Right atrium auricular region (tissue), 2 donors: ENCODE measurements around the gene CASP14. TPM values are rescaled to one million over a fixed set of nuclear protein-coding genes. Genes with fewer than 3 reads are reported as not detected.

ENCODE experiments used
- DNase-seq: peaks from one replicate; pipeline ENCODE4 v3.0.0-alpha.2; 2019; ENCODE audit warnings: low spot score
- H3K27ac ChIP-seq, 2 donors: fragments of 200-600 bp; sonication (generic); 1 replicate in 1 of 2; 2 replicates in 1 of 2; pipeline ENCODE4 v1.5.1; 2016 to 2019
- H3K27me3 ChIP-seq, 2 donors: fragments of 200-600 bp; sonication (generic); one replicate each; pipeline versions ENCODE4 v1.5.1 to v1.6.0; 2017 to 2019
- H3K36me3 ChIP-seq: fragments of 200-600 bp; sonication (generic); one replicate; pipeline ENCODE4 v1.5.1; 2016
- H3K4me1 ChIP-seq, 2 donors: fragments of 200-600 bp; sonication (generic); one replicate each; pipeline versions ENCODE4 v1.5.1 to v1.6.0; 2017 to 2019
- H3K4me3 ChIP-seq, 2 donors: fragments of 200-600 bp; sonication (generic); 1 replicate in 1 of 2; 2 replicates in 1 of 2; pipeline ENCODE4 v1.5.1; 2017 to 2019; ENCODE audit warnings: mild to moderate bottlenecking in 1 of 2, moderate library complexity in 1 of 2
- H3K9me3 ChIP-seq, 2 donors: fragments of 200-600 bp; sonication (generic); one replicate each; pipeline ENCODE4 v1.5.1; 2019
- CTCF ChIP-seq, 2 donors: fragments of 200-600 bp; sonication (generic); IDR thresholded peaks; one replicate each; pipeline ENCODE4 v1.5.1; 2019; ENCODE audit warnings: antibody characterized with exemption in 2 of 2
- total RNA-seq, 2 donors: library from RNA; depleted of rRNA; stranded (reverse); fragments of >200 nt; gene quantifications; one replicate each; pipeline ENCODE4 v1.1.0, GENCODE V29; 2016

CASP14 gene
- total RNA-seq, 2 donors from 2014 or later = not detected

- DNase-seq = no peak
- H3K27me3 ChIP-seq = no peaks in the 10 kb centered on the region
- H3K4me3 ChIP-seq = no peak overlapping the region
- H3K36me3 ChIP-seq = no peaks in the 10 kb centered on the region
- H3K4me1 ChIP-seq = no peaks in the 10 kb centered on the region
- no peaks in the 10 kb centered on the region for H3K9me3 ChIP-seq
- no peak overlapping the region for H3K27ac ChIP-seq
- no peak for TF ChIP-seq CTCF (IDR thresholded peaks at IDR 0.05)
Observed at GRCh38 chr19:15037586-15037985, 11.7 kb upstream of the CASP14 start.

- Histone ChIP-seq H3K4me1 (no peaks in the 10 kb centered on the region), H3K4me3 (no peak overlapping the region), H3K27me3 (no peaks in the 10 kb centered on the region), H3K27ac (no peak overlapping the region), H3K9me3 (no peaks in the 10 kb centered on the region), H3K36me3 (no peaks in the 10 kb centered on the region)
- no peak for TF ChIP-seq CTCF (IDR thresholded peaks at IDR 0.05)
- no peak for DNase-seq
Observed at GRCh38 chr19:15038294-15038693, 11.0 kb upstream of the CASP14 start.

GRCh38 chr19:15042003-15042402 is 7.3 kb upstream of the CASP14 start:
- H3K4me3 ChIP-seq = no peak overlapping the region
- H3K9me3 ChIP-seq = no peaks in the 10 kb centered on the region
- no peak overlapping the region for H3K27ac ChIP-seq
- no peaks in the 10 kb centered on the region for H3K36me3 ChIP-seq
- H3K27me3 ChIP-seq = no peaks in the 10 kb centered on the region
- no peak for TF ChIP-seq CTCF (IDR thresholded peaks at IDR 0.05)
- no peaks in the 10 kb centered on the region for H3K4me1 ChIP-seq
- no peak for DNase-seq

GRCh38 chr19:15042826-15043225 is 6.5 kb upstream of the CASP14 start:
- Histone ChIP-seq H3K27ac (no peak overlapping the region), H3K9me3 (no peaks in the 10 kb centered on the region)

GRCh38 chr19:15045506-15045905 is 3.8 kb upstream of the CASP14 start:
- no peaks in the 10 kb centered on the region for H3K4me1 ChIP-seq
- H3K4me3 ChIP-seq = no peak overlapping the region
- H3K36me3 ChIP-seq = no peaks in the 10 kb centered on the region
- H3K27me3 ChIP-seq = no peaks in the 10 kb centered on the region
- H3K27ac ChIP-seq = no peak overlapping the region
- no peak for DNase-seq
- TF ChIP-seq CTCF (IDR thresholded peaks at IDR 0.05) = no peak
- no peaks in the 10 kb centered on the region for H3K9me3 ChIP-seq

More at GRCh38 chr19:15042826-15043225, 6.5 kb upstream of the CASP14 start:
- DNase-seq = no peak
- H3K27me3 ChIP-seq = no peaks in the 10 kb centered on the region
- TF ChIP-seq CTCF (IDR thresholded peaks at IDR 0.05) = no peak
- no peaks in the 10 kb centered on the region for H3K4me1 ChIP-seq
- no peaks in the 10 kb centered on the region for H3K36me3 ChIP-seq
- H3K4me3 ChIP-seq = no peak overlapping the region

GRCh38 chr19:15047680-15048079 is 1.6 kb upstream of the CASP14 start:
- no peaks in the 10 kb centered on the region for H3K27me3 ChIP-seq
- no peaks in the 10 kb centered on the region for H3K36me3 ChIP-seq
- H3K4me3 ChIP-seq = no peak overlapping the region
- no peaks in the 10 kb centered on the region for H3K4me1 ChIP-seq
- H3K9me3 ChIP-seq = no peaks in the 10 kb centered on the region
- H3K27ac ChIP-seq = no peak overlapping the region
- no peak for DNase-seq
- no peak for TF ChIP-seq CTCF (IDR thresholded peaks at IDR 0.05)
